Ascending aorta (tissue), 2 donors: Measurements from ENCODE around the gene HSDL2. TPM values are rescaled to one million over a fixed set of nuclear protein-coding genes. Genes with fewer than 3 reads are reported as not detected.
"Not testable (repeated sequence)": the region's sequence is repeated elsewhere in the genome, so short reads cannot be mapped to it uniquely, and the experiment has no call there.

Source experiments
- DNase-seq, 2 donors: peaks; one replicate each; pipeline ENCODE4 v3.0.0-alpha.2; 2019; ENCODE audit warnings: low spot score in 2 of 2
- H3K27ac ChIP-seq, 2 donors: fragments of 200-600 bp; sonication (generic); one replicate each; pipeline ENCODE4 v1.5.1; 2016 to 2017; ENCODE audit warnings: mild to moderate bottlenecking in 1 of 2
- H3K27me3 ChIP-seq: fragments of 200-600 bp; sonication (generic); one replicate; pipeline ENCODE4 v1.5.1; 2017
- H3K36me3 ChIP-seq, 2 donors: fragments of 200-600 bp; sonication (generic); one replicate each; pipeline ENCODE4 v1.5.1; 2016
- H3K4me1 ChIP-seq, 2 donors: fragments of 200-600 bp; sonication (generic); one replicate each; pipeline ENCODE4 v1.5.1; 2016 to 2017; ENCODE audit warnings: mild to moderate bottlenecking in 1 of 2
- H3K4me3 ChIP-seq, 2 donors: fragments of 200-600 bp; sonication (generic); one replicate each; pipeline ENCODE4 v1.5.1; 2016 to 2017; ENCODE audit warnings: mild to moderate bottlenecking in 1 of 2
- H3K9me3 ChIP-seq, 2 donors: fragments of 200-600 bp; sonication (generic); one replicate each; pipeline ENCODE4 v1.5.1; 2016
- intact Hi-C: fragments of 100-400 bp; cut with DNase I; formaldehyde crosslinking; loops from one replicate; pipeline ENCODE4 v1.15.1; 2023
- total RNA-seq: library from RNA; depleted of rRNA; stranded (reverse); fragments of >200 nt; gene quantifications from one replicate; pipeline ENCODE4 v1.1.0, GENCODE V29; 2016
- TF ChIP-seq, protein P1 (sequence below), 3 experiments: fragments of 200-600 bp in 2 of 3; fragments of 450-650 bp in 1 of 3; sonication (generic) in 2 of 3; IDR thresholded peaks; one replicate each; pipeline ENCODE4 v1.5.1; 2016 to 2019; ENCODE audit warnings: antibody characterized with exemption in 3 of 3, mild to moderate bottlenecking in 1 of 3, moderate library complexity in 1 of 3

The HSDL2 gene
- total RNA-seq, 1 donor from 2014 or later, result 18.6 TPM

DNA sequence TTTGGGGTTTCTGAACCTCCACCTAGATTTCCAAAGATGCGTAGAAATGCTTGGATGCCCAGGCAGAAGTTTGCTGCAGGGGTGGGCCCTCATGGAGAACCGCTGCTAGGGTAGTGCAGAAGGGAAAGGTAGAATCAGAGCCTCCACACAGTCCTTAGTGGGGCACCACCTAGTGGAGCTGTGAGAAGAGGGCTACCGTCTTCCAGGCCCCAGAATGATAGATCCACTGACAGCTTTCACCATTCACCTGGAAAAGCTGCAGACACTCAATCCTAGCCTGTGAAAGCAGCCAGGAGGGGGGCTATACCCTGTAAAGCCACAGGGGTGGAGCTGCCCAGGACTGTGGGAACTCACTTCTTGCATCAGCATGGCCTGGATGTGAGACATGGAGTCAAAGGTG, 13.3 kb upstream of the HSDL2 start:
- H3K27me3 ChIP-seq, result no peaks in the 10 kb centered on the region
- no peak overlapping the region for H3K27ac ChIP-seq
- H3K4me3 ChIP-seq, result no peak overlapping the region
- no peaks in the 10 kb centered on the region for H3K4me1 ChIP-seq
- TF ChIP-seq, protein P1, sequence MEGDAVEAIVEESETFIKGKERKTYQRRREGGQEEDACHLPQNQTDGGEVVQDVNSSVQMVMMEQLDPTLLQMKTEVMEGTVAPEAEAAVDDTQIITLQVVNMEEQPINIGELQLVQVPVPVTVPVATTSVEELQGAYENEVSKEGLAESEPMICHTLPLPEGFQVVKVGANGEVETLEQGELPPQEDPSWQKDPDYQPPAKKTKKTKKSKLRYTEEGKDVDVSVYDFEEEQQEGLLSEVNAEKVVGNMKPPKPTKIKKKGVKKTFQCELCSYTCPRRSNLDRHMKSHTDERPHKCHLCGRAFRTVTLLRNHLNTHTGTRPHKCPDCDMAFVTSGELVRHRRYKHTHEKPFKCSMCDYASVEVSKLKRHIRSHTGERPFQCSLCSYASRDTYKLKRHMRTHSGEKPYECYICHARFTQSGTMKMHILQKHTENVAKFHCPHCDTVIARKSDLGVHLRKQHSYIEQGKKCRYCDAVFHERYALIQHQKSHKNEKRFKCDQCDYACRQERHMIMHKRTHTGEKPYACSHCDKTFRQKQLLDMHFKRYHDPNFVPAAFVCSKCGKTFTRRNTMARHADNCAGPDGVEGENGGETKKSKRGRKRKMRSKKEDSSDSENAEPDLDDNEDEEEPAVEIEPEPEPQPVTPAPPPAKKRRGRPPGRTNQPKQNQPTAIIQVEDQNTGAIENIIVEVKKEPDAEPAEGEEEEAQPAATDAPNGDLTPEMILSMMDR (IDR thresholded peaks at IDR 0.05), result no peak
- H3K36me3 ChIP-seq, result no peaks in the 10 kb centered on the region
- intact Hi-C loops, result loop anchor here (10.0 kb wide), 1 partner anchor 612 kb away; no protein-coding TSS in a partner anchor
- peaks cover 0 to 9% of the 10 kb centered on the region in 2 donors for H3K9me3 ChIP-seq
- DNase-seq, result no peak

DNA sequence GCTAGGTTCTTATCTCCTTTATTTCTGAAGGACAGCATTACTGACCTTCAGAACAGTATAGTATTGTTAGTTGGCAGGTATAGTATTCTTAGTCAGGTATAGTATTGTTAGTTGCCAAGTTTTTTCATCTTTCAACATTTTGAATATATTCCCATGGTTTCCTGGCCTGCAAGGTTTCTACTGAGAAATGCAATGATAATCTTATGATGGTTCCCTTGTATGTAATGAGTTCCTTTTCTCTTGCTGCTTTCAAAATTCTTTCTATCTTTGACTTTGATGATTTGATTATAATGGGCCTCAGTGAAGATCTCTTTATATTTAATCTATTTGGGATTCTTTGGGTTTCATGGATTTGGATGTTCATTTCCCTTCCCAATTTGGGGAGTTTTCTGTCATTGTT, 12.4 kb upstream of the HSDL2 start:
- Histone ChIP-seq H3K27me3 (no peaks in the 10 kb centered on the region), H3K4me1 (no peaks in the 10 kb centered on the region), H3K4me3 (no peak overlapping the region), H3K36me3 (no peaks in the 10 kb centered on the region), H3K9me3 (peaks cover 0 to 9% of the 10 kb centered on the region in 2 donors), H3K27ac (no peak overlapping the region)
- intact Hi-C loops, result loop anchor here (10.0 kb wide), 1 partner anchor 613 kb away; no protein-coding TSS in a partner anchor
- DNase-seq, result no peak
- TF ChIP-seq, protein P1 (IDR thresholded peaks at IDR 0.05), result no peak

DNA sequence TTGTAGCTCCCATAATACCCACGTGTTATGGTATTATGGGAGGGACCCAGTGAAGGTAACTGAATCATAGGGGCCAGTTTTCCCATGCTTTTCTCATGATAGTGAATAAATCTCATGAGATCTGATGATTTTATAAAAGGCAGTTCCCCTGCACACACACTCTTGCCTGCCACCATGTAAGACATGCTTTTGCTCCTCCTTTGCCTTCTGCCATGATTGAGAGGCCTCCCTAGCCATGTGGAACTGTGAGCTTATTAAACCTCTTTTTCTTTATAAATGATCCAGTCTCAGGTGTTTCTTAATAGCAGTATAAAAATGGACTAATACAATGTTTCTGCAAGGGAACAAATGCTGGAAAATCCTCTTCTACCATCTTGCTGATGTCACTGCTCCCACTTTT, 10.1 kb upstream of the HSDL2 start:
- intact Hi-C loops, result loop anchor here (10.0 kb wide), 2 partner anchors 475 to 615 kb away; partner anchors contain the start of gene UGCG
- no peaks in the 10 kb centered on the region for H3K4me1 ChIP-seq
- no peak for DNase-seq
- H3K27me3 ChIP-seq, result no peaks in the 10 kb centered on the region
- no peaks in the 10 kb centered on the region for H3K36me3 ChIP-seq
- TF ChIP-seq, protein P1 (IDR thresholded peaks at IDR 0.05), result no peak
- no peak overlapping the region for H3K27ac ChIP-seq
- no peak overlapping the region for H3K4me3 ChIP-seq
- H3K9me3 ChIP-seq, result peaks cover 0 to 9% of the 10 kb centered on the region in 2 donors

DNA sequence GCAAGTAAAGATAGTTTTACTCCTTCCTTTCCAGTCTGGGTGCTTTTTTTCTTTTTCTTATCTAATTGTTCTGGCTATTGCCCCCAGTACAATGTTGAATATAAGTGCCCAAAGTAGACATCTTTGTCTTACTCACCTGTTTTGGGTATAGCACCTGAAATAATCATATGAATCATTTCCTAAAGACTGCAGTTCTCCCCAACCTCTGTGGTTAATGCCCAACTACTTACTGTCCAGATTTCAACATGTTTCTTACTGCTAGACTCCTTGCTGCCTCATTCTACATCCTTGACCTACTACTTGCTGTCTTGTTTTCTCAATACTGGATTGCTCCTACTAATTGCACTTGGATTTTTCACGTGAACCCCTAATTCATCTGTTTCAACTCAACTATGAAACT, 8.8 kb upstream of the HSDL2 start:
- TF ChIP-seq, protein P1 (IDR thresholded peaks at IDR 0.05), result no peak
- Histone ChIP-seq H3K27ac (no peak overlapping the region), H3K9me3 (peaks cover 0 to 9% of the 10 kb centered on the region in 2 donors), H3K4me3 (no peak overlapping the region), H3K4me1 (no peaks in the 10 kb centered on the region), H3K27me3 (no peaks in the 10 kb centered on the region), H3K36me3 (no peaks in the 10 kb centered on the region)
- intact Hi-C loops, result loop anchor here (10.0 kb wide), 1 partner anchor 476 kb away; the partner anchor contains the start of gene UGCG
- DNase-seq, result no peak

DNA sequence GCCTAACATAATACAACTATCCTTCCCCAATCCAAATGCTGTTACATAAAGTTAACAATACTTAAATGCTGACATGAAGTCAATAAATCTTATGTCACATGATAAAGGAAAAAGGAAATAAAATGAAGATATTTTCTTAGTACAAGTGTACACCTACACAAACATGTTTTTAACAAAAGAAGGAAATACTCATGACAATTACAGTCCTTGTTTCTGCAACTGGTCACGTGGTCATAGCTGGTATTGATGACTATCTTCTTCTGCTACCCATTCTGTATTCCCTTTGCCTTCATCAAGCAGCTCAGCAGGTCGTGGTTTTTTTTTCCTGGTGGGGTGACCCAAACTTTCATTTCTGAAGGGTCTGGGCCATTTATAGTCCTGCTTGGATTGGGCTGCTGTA, 6.2 kb upstream of the HSDL2 start:
- not testable (repeated sequence) for H3K4me1 ChIP-seq, H3K4me3 ChIP-seq, H3K9me3 ChIP-seq, H3K27me3 ChIP-seq, DNase-seq, H3K36me3 ChIP-seq, H3K27ac ChIP-seq
- intact Hi-C loops, result loop anchor here (10.0 kb wide), 1 partner anchor 479 kb away; the partner anchor contains the start of gene UGCG

DNA sequence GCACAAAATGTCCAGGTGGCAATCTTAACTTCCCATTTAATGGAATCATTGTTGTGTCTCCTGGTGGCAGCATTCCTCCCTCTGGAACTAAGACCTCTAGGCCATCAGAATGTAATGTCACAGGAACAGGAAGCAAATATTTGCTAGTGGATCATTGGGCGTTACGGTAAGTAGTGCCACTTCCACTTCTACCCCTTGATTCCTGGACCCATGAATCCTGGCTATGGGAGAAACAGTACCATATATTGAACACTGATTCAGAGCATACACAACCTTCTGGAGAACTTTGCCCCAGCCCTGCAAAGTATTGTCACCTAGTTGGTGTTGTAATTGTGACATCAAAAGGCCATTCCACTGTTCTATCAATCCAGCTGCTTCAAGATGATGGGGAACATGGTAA, 5.7 kb upstream of the HSDL2 start:
- intact Hi-C loops, result loop anchor here (10.0 kb wide), 1 partner anchor 479 kb away; the partner anchor contains the start of gene UGCG
- H3K4me3 ChIP-seq, DNase-seq, H3K27ac ChIP-seq, H3K9me3 ChIP-seq, H3K27me3 ChIP-seq, H3K4me1 ChIP-seq, H3K36me3 ChIP-seq: not testable (repeated sequence)

DNA sequence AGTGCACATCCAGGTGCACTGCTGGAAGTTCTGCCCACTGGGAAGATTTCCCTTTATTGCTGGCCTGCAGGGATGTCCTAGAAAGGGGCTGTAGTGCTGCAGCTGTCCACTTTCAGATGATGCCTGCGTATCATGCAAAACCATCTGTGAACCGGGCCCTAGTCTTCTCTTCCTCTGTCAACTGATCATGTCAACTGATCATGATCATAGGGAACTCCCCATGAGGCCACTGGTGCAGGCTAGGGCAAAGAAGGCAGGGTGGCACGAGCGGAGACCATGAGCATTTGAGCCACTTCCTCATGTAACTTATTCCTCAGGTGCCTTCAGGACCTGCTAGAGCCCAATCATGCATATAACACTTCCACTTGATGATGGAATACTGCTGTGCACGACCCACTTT, 4.5 kb upstream of the HSDL2 start:
- Histone ChIP-seq H3K36me3 (no peaks in the 10 kb centered on the region), H3K9me3 (no peaks in the 10 kb centered on the region), H3K4me1 (peaks cover 0 to 6% of the 10 kb centered on the region in 2 donors), H3K4me3 (no peak overlapping the region), H3K27me3 (no peaks in the 10 kb centered on the region), H3K27ac (no peak overlapping the region)
- peak in 1 of 2 donors; percentile 52 for DNase-seq
- TF ChIP-seq, protein P1 (IDR thresholded peaks at IDR 0.05), result no peak
- intact Hi-C loops, result loop anchor here (10.0 kb wide), 1 partner anchor 481 kb away; the partner anchor contains the start of gene UGCG
